Measurements from ENCODE around the gene RBP7.

DNA sequence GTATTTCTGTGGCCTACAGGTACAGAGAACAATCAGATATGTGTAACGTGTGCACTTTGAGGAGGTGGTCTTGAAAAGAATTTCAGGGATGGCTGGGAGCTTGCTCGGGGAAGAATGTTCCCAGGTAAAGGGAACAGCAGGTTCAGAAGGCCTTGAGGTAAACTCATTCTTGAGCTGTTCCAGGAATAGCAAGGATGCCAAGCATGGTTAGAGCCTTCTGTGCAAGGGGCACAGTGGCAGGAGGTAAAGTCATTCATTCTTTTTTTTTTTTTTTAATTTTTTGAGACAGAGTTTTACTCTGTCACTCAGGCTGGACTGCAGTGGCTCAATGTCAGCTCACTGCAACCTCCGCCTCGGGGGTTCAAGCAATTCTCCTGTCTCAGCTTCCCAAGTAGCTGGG lies 45.7 kb downstream of the RBP7 start:
- no peak for TF ChIP-seq POLR2A (IDR thresholded peaks at IDR 0.05)
- TF ChIP-seq, protein P1, sequence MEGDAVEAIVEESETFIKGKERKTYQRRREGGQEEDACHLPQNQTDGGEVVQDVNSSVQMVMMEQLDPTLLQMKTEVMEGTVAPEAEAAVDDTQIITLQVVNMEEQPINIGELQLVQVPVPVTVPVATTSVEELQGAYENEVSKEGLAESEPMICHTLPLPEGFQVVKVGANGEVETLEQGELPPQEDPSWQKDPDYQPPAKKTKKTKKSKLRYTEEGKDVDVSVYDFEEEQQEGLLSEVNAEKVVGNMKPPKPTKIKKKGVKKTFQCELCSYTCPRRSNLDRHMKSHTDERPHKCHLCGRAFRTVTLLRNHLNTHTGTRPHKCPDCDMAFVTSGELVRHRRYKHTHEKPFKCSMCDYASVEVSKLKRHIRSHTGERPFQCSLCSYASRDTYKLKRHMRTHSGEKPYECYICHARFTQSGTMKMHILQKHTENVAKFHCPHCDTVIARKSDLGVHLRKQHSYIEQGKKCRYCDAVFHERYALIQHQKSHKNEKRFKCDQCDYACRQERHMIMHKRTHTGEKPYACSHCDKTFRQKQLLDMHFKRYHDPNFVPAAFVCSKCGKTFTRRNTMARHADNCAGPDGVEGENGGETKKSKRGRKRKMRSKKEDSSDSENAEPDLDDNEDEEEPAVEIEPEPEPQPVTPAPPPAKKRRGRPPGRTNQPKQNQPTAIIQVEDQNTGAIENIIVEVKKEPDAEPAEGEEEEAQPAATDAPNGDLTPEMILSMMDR (IDR thresholded peaks at IDR 0.05), result no peak
